PC-9 (cell line): ENCODE data around the gene TRPC4. TPM values are rescaled to one million over a fixed set of nuclear protein-coding genes. Genes with fewer than 3 reads are reported as not detected.
A peak's percentile ranks its signal among the peaks of the same experiment; 100 is the strongest.

Experiments
- BruUV-seq: library from RNA; stranded (reverse); fragments of 400-500 nt; replicated peaks from 2 replicates; lab custom pipeline; 2021; lab: Mats Ljungman, UMichigan
- CTCF ChIA-PET: fragments of 300-600 bp; sonication (Branson Sonifier 250); formaldehyde crosslinking; loops from one replicate; lab custom pipeline; 2022; ENCODE audit warnings: antibody characterized with exemption; lab: Charles Lee
- POLR2A ChIA-PET: fragments of 300-600 bp; sonication (Branson Sonifier 250); formaldehyde crosslinking; loops from one replicate; lab custom pipeline; 2022; ENCODE audit warnings: antibody characterized with exemption; ENCODE audit not compliant: unreplicated experiment; lab: Charles Lee
- DNase-seq, 2 experiments: peaks; one replicate each; pipeline versions ENCODE4 v3.0.0 to v3.0.0-alpha.2; 2015 to 2022; ENCODE audit warnings: mixed read lengths in 1 of 2
- H2AFZ ChIP-seq: fragments of 200-600 bp; sonication (generic); 2 replicates; pipeline ENCODE4 v1.8.1; 2017; ENCODE audit warnings: antibody characterized with exemption
- H3F3A ChIP-seq: fragments of 200-600 bp; sonication (generic); 2 replicates; pipeline ENCODE4 v1.8.1; 2017; ENCODE audit warnings: antibody characterized with exemption, mild to moderate bottlenecking, low read depth; ENCODE audit not compliant: insufficient read depth
- H3K27ac ChIP-seq: fragments of 200-600 bp; sonication (generic); 2 replicates; pipeline ENCODE4 v1.6.1; 2016; ENCODE audit warnings: mixed run types
- H3K27me3 ChIP-seq: fragments of 200-600 bp; sonication (generic); 2 replicates; pipeline ENCODE4 v1.6.1; 2016; ENCODE audit warnings: low read depth, mixed run types; ENCODE audit not compliant: insufficient read depth
- H3K36me3 ChIP-seq: fragments of 200-600 bp; sonication (generic); 2 replicates; pipeline ENCODE4 v1.6.1; 2016; ENCODE audit warnings: low read depth, mixed run types
- H3K4me1 ChIP-seq: fragments of 200-600 bp; sonication (generic); replicated peaks from 2 replicates; pipeline ENCODE4 v1.6.1; 2016; ENCODE audit warnings: mixed run types; ENCODE audit not compliant: insufficient read depth
- H3K4me2 ChIP-seq: fragments of 200-600 bp; sonication (generic); 2 replicates; pipeline ENCODE4 v1.6.1; 2017; ENCODE audit warnings: mixed run types
- H3K4me3 ChIP-seq: fragments of 200-600 bp; sonication (generic); 2 replicates; pipeline ENCODE4 v1.6.1; 2016; ENCODE audit warnings: mixed run types
- H3K79me2 ChIP-seq: fragments of 200-600 bp; sonication (generic); 2 replicates; pipeline ENCODE4 v1.6.1; 2017; ENCODE audit warnings: low read depth, mixed run types
- H3K9me2 ChIP-seq: fragments of 200-600 bp; sonication (generic); 2 replicates; pipeline ENCODE4 v1.8.1; 2017; ENCODE audit warnings: mild to moderate bottlenecking; ENCODE audit not compliant: insufficient read depth
- H3K9me3 ChIP-seq: fragments of 200-600 bp; sonication (generic); 2 replicates; pipeline ENCODE4 v1.8.1; 2016; ENCODE audit warnings: low read depth; ENCODE audit not compliant: insufficient read depth
- H4K20me1 ChIP-seq: fragments of 200-600 bp; sonication (generic); 2 replicates; pipeline ENCODE4 v1.8.1; 2017; ENCODE audit not compliant: insufficient read depth
- EZH2 ChIP-seq: fragments of 200-600 bp; sonication (generic); IDR thresholded peaks from 2 replicates; pipeline ENCODE4 v1.8.0; 2017; ENCODE audit warnings: antibody characterized with exemption, low read depth
- intact Hi-C: fragments of 100-400 bp; cut with micrococcal nuclease; formaldehyde crosslinking; loops from one replicate; pipeline ENCODE4 v1.10.0; 2022; ENCODE audit not compliant: unreplicated experiment
- total RNA-seq: library from RNA; stranded (reverse); gene quantifications from 2 replicates; pipeline ENCODE4 v1.2.3, GENCODE V29; 2021
- TF ChIP-seq, protein P1 (sequence below): fragments of 200-600 bp; sonication (generic); conservative IDR thresholded peaks from 2 replicates; pipeline ENCODE4 v1.6.1; 2017; ENCODE audit warnings: mixed run types, antibody characterized with exemption, mild to moderate bottlenecking, moderate library complexity

The TRPC4 gene
- total RNA-seq, 1 experiment from 2014 or later = 1.7 TPM

DNA sequence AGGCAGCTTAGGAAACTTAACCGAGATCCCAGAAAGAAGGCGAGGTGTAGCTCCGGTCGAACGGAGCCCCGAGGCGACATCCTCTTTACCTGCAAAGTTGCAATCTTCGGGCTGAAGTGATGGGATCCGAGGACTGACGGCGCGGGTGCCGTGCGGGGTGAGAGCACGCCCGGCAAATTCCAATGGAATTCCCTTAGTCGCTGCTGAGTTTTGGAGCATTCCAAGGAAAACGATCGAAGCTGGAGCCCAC is 141 bp downstream of the TRPC4 start:
- Histone ChIP-seq H3K9me3 (no peaks in the 10 kb centered on the region), H3K27me3 (no peaks in the 10 kb centered on the region), H3F3A (no peaks in the 10 kb centered on the region), H3K4me2 (peak overlapping the region; percentile 95), H3K9me2 (no peaks in the 10 kb centered on the region), H2AFZ (peak overlapping the region; percentile 89), H3K27ac (no peak overlapping the region), H3K36me3 (no peaks in the 10 kb centered on the region), H3K4me3 (peak overlapping the region; percentile 63), H4K20me1 (no peaks in the 10 kb centered on the region), H3K79me2 (no peaks in the 10 kb centered on the region), H3K4me1 (peaks cover 12% of the 10 kb centered on the region)
- peak in 1 of 2 experiments; percentile 4 for DNase-seq
- BruUV-seq = no TSS peak
- POLR2A ChIA-PET = no interaction called here
- no peak for TF ChIP-seq EZH2
- TF ChIP-seq, protein P1, sequence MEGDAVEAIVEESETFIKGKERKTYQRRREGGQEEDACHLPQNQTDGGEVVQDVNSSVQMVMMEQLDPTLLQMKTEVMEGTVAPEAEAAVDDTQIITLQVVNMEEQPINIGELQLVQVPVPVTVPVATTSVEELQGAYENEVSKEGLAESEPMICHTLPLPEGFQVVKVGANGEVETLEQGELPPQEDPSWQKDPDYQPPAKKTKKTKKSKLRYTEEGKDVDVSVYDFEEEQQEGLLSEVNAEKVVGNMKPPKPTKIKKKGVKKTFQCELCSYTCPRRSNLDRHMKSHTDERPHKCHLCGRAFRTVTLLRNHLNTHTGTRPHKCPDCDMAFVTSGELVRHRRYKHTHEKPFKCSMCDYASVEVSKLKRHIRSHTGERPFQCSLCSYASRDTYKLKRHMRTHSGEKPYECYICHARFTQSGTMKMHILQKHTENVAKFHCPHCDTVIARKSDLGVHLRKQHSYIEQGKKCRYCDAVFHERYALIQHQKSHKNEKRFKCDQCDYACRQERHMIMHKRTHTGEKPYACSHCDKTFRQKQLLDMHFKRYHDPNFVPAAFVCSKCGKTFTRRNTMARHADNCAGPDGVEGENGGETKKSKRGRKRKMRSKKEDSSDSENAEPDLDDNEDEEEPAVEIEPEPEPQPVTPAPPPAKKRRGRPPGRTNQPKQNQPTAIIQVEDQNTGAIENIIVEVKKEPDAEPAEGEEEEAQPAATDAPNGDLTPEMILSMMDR = no peak
- CTCF ChIA-PET = interaction anchor here (2.6 to 4.2 kb wide), 2 partner anchors 228 to 713 kb away, joined by 12 to 17 read pairs; no protein-coding TSS in a partner anchor
- intact Hi-C loops = no loop called here

- Histone ChIP-seq H3K27ac (no peak overlapping the region), H4K20me1 (no peaks in the 10 kb centered on the region), H3K4me2 (peak overlapping the region; percentile 95), H2AFZ (peak overlapping the region; percentile 89), H3K4me1 (peaks cover 12% of the 10 kb centered on the region), H3K4me3 (peak overlapping the region; percentile 63), H3K79me2 (no peaks in the 10 kb centered on the region), H3K9me3 (no peaks in the 10 kb centered on the region), H3K27me3 (no peaks in the 10 kb centered on the region), H3K36me3 (no peaks in the 10 kb centered on the region), H3K9me2 (no peaks in the 10 kb centered on the region), H3F3A (no peaks in the 10 kb centered on the region)
- intact Hi-C loops = no loop called here
- CTCF ChIA-PET = interaction anchor here (0.6 to 4.2 kb wide), 3 partner anchors 161 to 713 kb away, joined by 9 to 17 read pairs (median 12); no protein-coding TSS in a partner anchor
- BruUV-seq = TSS peak; percentile 63
- peak in 1 of 2 experiments; percentile 1 for DNase-seq
- TF ChIP-seq, protein P1 = no peak
- no peak for TF ChIP-seq EZH2
- POLR2A ChIA-PET = no interaction called here
Observed at GRCh38 chr13:37868691-37869505, 674 bp downstream of the TRPC4 start.

DNA sequence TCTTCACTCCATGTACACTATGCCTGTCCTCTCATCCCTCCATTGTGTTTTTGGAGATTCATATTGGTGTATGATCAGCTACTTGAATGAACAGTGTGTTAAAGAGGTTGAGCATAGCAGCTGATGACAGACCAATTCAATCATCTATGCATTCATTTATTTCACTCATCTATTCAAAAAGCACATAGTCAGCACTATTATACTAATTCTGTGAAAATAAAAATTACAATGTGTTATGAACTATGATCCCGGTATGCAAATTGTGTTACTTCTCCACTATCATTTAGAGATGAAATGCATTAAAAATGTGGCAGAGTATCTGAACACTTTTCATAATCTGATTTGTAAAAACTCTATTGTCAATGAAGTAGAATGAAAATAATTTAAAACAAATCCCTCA is 5.9 kb downstream of the TRPC4 start:
- H3K9me2 ChIP-seq = peaks cover 5% of the 10 kb centered on the region; the same call in 1 of the 2 replicates
- no peaks in the 10 kb centered on the region for H3F3A ChIP-seq
- no peaks in the 10 kb centered on the region; the same call in 1 of the 2 replicates for H3K4me1 ChIP-seq
- H3K4me3 ChIP-seq = no peak overlapping the region
- no peaks in the 10 kb centered on the region for H3K79me2 ChIP-seq
- POLR2A ChIA-PET = no interaction called here
- no peaks in the 10 kb centered on the region for H3K27me3 ChIP-seq
- H4K20me1 ChIP-seq = no peaks in the 10 kb centered on the region
- H3K4me2 ChIP-seq = no peak overlapping the region
- CTCF ChIA-PET = no interaction called here
- H3K27ac ChIP-seq = no peak overlapping the region
- no TSS peak for BruUV-seq
- TF ChIP-seq EZH2 = no peak
- TF ChIP-seq, protein P1 = no peak
- intact Hi-C loops = no loop called here
- no peaks in the 10 kb centered on the region for H3K9me3 ChIP-seq
- no peak for DNase-seq
- H3K36me3 ChIP-seq = no peaks in the 10 kb centered on the region
- no peak overlapping the region for H2AFZ ChIP-seq
